PFSK-1 (cell line): ENCODE results near the gene GJB4.

Experiments used
- FOXP2 ChIP-seq: optimal IDR thresholded peaks from 2 replicates; pipeline ENCODE3; 2011; ENCODE audit warnings: borderline replicate concordance, control low read depth, inconsistent platforms; ENCODE audit not compliant: insufficient read depth; ENCODE audit errors: extremely low read length, extremely low read depth
- POLR2AphosphoS5 ChIP-seq: IDR thresholded peaks from 2 replicates; pipeline ENCODE4 v1.6.1; 2012; ENCODE audit warnings: low read depth, mild to moderate bottlenecking, control low read depth, low read length, moderate library complexity
- SIN3A ChIP-seq: IDR thresholded peaks from 2 replicates; pipeline ENCODE4 v1.6.1; 2012; ENCODE audit warnings: mild to moderate bottlenecking, low read length, moderate library complexity, borderline replicate concordance; ENCODE audit not compliant: insufficient read depth
- TAF1 ChIP-seq: IDR thresholded peaks from 2 replicates; pipeline ENCODE4 v1.6.1; 2012; ENCODE audit warnings: low read length, control low read depth, borderline replicate concordance; ENCODE audit not compliant: insufficient read depth
- TF ChIP-seq, protein P1 (sequence below), 2 experiments: IDR thresholded peaks; 2 replicates each; pipeline versions ENCODE4 v1.6.1 to v1.8.0; 2011 to 2012; ENCODE audit warnings: low read depth in 2 of 2, low read length in 2 of 2, control low read depth in 1 of 2, inconsistent platforms in 1 of 2, mild to moderate bottlenecking in 1 of 2, moderate library complexity in 1 of 2; ENCODE audit not compliant: insufficient read depth in 1 of 2

Gene GJB4

DNA sequence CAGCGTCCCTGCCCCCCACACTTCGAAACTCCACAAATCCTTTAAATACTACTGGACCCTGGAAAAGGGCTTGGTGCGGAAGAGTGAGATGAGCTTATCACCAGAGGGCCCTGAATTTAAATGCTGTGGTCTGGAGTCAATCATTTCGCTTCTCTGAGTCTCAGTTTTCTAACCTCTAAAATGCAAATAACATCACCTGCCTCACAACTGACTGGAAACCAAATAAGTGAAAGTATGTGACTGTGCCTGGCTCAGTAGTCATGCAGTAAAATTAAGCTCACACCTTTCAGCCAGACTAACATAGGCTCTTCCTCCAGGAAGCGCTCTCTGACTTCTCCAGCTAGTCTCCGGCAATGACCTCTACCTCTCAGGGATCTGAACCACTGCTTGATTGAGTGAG, 37.5 kb downstream of the GJB4 start:
- no peak for TF ChIP-seq FOXP2
- no peak for TF ChIP-seq SIN3A
- no peak for TF ChIP-seq TAF1
- TF ChIP-seq POLR2AphosphoS5 = no peak
- TF ChIP-seq, protein P1, sequence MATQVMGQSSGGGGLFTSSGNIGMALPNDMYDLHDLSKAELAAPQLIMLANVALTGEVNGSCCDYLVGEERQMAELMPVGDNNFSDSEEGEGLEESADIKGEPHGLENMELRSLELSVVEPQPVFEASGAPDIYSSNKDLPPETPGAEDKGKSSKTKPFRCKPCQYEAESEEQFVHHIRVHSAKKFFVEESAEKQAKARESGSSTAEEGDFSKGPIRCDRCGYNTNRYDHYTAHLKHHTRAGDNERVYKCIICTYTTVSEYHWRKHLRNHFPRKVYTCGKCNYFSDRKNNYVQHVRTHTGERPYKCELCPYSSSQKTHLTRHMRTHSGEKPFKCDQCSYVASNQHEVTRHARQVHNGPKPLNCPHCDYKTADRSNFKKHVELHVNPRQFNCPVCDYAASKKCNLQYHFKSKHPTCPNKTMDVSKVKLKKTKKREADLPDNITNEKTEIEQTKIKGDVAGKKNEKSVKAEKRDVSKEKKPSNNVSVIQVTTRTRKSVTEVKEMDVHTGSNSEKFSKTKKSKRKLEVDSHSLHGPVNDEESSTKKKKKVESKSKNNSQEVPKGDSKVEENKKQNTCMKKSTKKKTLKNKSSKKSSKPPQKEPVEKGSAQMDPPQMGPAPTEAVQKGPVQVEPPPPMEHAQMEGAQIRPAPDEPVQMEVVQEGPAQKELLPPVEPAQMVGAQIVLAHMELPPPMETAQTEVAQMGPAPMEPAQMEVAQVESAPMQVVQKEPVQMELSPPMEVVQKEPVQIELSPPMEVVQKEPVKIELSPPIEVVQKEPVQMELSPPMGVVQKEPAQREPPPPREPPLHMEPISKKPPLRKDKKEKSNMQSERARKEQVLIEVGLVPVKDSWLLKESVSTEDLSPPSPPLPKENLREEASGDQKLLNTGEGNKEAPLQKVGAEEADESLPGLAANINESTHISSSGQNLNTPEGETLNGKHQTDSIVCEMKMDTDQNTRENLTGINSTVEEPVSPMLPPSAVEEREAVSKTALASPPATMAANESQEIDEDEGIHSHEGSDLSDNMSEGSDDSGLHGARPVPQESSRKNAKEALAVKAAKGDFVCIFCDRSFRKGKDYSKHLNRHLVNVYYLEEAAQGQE (IDR thresholded peaks at IDR 0.05; ENCODE audit: insufficient read depth in 1 of 2, low read depth in 2 of 2, low read length in 2 of 2) = no peak

DNA sequence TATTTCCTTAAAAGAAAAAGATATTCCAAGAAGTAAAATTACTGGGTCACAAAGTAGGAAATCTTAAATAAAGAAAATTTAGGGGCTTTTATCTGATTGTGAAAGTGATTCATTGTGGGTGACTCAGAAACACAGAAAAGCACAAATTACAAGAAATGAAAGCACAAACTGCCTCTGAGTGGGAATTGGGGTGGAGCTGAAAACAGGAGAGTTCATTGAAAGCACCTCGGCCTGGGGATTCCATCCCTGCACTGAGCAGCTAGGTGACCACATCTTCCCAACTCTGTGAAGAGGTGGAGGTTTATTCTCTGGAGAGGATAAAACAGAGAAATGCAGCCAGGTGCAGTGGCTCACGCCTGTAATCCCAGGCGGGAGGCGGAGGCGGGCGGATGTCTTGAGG, 40.7 kb downstream of the GJB4 start:
- TF ChIP-seq TAF1 (no peak), SIN3A (no peak), POLR2AphosphoS5 (no peak), FOXP2 (no peak)
- TF ChIP-seq, protein P1 (IDR thresholded peaks at IDR 0.05; ENCODE audit: insufficient read depth in 1 of 2, low read depth in 2 of 2, low read length in 2 of 2) = no peak

DNA sequence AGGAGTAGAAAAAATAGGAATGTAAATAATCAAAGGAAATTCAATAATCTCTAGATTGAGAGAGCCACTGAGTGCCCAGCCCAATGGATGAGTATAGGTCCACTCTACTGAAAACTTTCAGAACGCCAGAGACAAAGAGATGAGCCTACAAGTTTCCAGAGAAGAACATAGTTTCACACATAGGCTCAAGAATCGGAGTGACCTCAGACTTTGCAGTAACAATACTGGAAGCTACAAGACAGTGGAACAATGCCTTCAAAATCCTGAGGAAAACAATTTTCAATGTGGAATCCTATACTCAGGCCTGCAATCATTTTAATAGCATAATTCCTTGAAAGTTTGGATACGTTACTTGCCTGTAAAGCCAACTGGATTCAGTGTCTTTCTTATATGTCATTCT, 44.2 kb downstream of the GJB4 start:
- no peak for TF ChIP-seq SIN3A
- TF ChIP-seq, protein P1 (IDR thresholded peaks at IDR 0.05; ENCODE audit: insufficient read depth in 1 of 2, low read depth in 2 of 2, low read length in 2 of 2) = no peak
- no peak for TF ChIP-seq POLR2AphosphoS5
- TF ChIP-seq TAF1 = no peak
- no peak for TF ChIP-seq FOXP2

GRCh38 chr1:34806396-34806795, 46.9 kb downstream of the GJB4 start:
- TF ChIP-seq FOXP2 (no peak), TAF1 (no peak), SIN3A (no peak), POLR2AphosphoS5 (no peak)
- TF ChIP-seq, protein P1 (IDR thresholded peaks at IDR 0.05; ENCODE audit: insufficient read depth in 1 of 2, low read depth in 2 of 2, low read length in 2 of 2) = no peak
